AG04450 (cell line): Measurements from ENCODE around the gene FLT4. TPM values are rescaled to one million over a fixed set of nuclear protein-coding genes. Genes with fewer than 3 reads are reported as not detected.

Experiments used
- CTCF ChIA-PET: fragments of 300-600, 350-600 bp; formaldehyde crosslinking; extraction: SDS; loops from one replicate; lab custom pipeline; 2022; ENCODE audit warnings: antibody characterized with exemption, inconsistent platforms; lab: Charles Lee
- POLR2A ChIA-PET: fragments of 350-600 bp; formaldehyde crosslinking; extraction: SDS; loops from one replicate; lab custom pipeline; 2021; ENCODE audit warnings: antibody characterized with exemption, inconsistent platforms; lab: Yijun Ruan, JAX
- DNase-seq: peaks from one replicate; pipeline ENCODE4 v3.0.0-alpha.2; 2011; ENCODE audit warnings: low read depth, low spot score
- H3K27ac ChIP-seq: one replicate; pipeline ENCODE4 v1.5.1; 2012; ENCODE audit warnings: low read depth, low read length, control low read depth
- H3K27me3 ChIP-seq: one replicate; pipeline ENCODE4 v1.6.0; 2012; ENCODE audit warnings: low read length; ENCODE audit not compliant: control insufficient read depth, insufficient read depth
- H3K4me3 ChIP-seq: 2 replicates; pipeline ENCODE4 v1.5.1; 2011; ENCODE audit warnings: mild to moderate bottlenecking, low read depth, low read length, control low read depth
- H3K9me3 ChIP-seq: 2 replicates; pipeline ENCODE4 v1.5.1; 2012; ENCODE audit warnings: low read length; ENCODE audit not compliant: control insufficient read depth, insufficient read depth
- CTCF ChIP-seq: IDR thresholded peaks from 2 replicates; pipeline ENCODE4 v1.5.1; 2011; ENCODE audit warnings: low read depth, low read length, control low read depth, inconsistent platforms
- polyA plus RNA-seq: library from polyadenylated mRNA; depleted of rRNA; stranded (reverse); fragments of >200 nt; gene quantifications from 2 replicates; pipeline ENCODE4 v1.2.3, GENCODE V29; 2011

The FLT4 gene
- polyA plus RNA-seq, 1 experiment, result not detected

GRCh38 chr5:180640861-180641565 lies 8.4 kb downstream of the FLT4 start:
- Histone ChIP-seq H3K9me3 (peaks cover 4% of the 10 kb centered on the region), H3K27ac (no peak overlapping the region), H3K27me3 (peaks cover 2% of the 10 kb centered on the region), H3K4me3 (no peak overlapping the region)
- CTCF ChIA-PET, result no interaction called here
- TF ChIP-seq CTCF, result no peak
- DNase-seq, result no peak
- POLR2A ChIA-PET, result no interaction called here

- ChIA-PET CTCF (no interaction called here), POLR2A (no interaction called here)
- Histone ChIP-seq H3K27ac (no peak overlapping the region), H3K27me3 (peaks cover 2% of the 10 kb centered on the region), H3K9me3 (peaks cover 4% of the 10 kb centered on the region), H3K4me3 (no peak overlapping the region)
- TF ChIP-seq CTCF, result no peak
- DNase-seq, result no peak
Observed at GRCh38 chr5:180640611-180640860, 8.9 kb downstream of the FLT4 start.

DNA sequence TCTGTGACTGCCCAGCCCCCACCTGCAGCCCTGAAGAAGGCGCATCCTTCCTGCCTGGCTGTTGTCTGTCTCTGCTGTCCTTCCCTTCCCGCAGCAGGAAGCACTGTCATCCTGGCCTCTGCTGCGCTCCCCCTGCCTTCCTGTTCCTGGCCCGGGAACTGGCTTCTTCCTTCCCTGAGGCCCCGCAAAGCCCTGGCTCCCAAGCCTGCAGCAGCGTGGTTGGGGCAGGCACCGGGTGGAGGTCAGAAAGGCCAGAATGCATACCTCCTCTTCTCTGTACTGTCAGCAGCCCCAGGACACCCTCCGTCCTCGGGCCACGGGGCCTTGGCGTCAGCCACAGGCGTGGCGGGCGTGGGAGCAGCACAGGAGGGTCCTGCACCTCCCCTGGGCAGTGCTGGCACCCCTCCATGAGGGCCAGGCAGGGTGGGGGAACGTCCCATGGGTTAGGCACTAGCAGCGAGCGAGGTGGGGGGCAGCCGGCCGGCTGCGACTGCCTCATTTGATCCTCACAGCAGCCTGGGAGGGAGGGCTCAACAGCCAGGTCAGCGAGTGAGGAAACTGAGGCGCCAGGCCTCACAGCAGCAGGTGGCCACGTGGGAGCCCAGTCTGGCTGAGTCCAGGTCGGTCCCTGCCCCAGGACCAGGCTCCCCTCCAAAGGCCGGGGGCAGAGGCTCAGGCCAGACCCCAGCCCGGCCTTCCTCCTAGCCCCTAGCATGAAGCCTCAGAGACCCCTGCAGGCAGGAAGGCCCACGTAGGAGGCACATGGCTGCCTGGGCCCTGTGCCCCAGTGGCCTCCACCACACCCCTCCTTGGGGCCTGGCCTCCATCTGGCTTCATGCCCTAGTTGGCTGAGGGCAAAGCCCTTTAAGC lies 9.4 kb downstream of the FLT4 start:
- H3K27me3 ChIP-seq, result peaks cover 2% of the 10 kb centered on the region
- H3K4me3 ChIP-seq, result no peak overlapping the region
- peaks cover 4% of the 10 kb centered on the region for H3K9me3 ChIP-seq
- TF ChIP-seq CTCF, result no peak
- no peak for DNase-seq
- POLR2A ChIA-PET, result no interaction called here
- no peak overlapping the region for H3K27ac ChIP-seq
- CTCF ChIA-PET, result no interaction called here

- no peak for TF ChIP-seq CTCF
- no peak for DNase-seq
- H3K4me3 ChIP-seq, result no peak overlapping the region
- H3K27me3 ChIP-seq, result peaks cover 2% of the 10 kb centered on the region
- ChIA-PET CTCF (no interaction called here), POLR2A (no interaction called here)
- peaks cover 4% of the 10 kb centered on the region for H3K9me3 ChIP-seq
- H3K27ac ChIP-seq, result no peak overlapping the region
Observed at GRCh38 chr5:180639287-180639686, 10.1 kb downstream of the FLT4 start.

GRCh38 chr5:180637962-180638680 lies 11.3 kb downstream of the FLT4 start:
- DNase-seq, result no peak
- Histone ChIP-seq H3K27ac (no peak overlapping the region), H3K27me3 (peaks cover 2% of the 10 kb centered on the region), H3K9me3 (peaks cover 4% of the 10 kb centered on the region), H3K4me3 (no peak overlapping the region)
- TF ChIP-seq CTCF, result no peak
- ChIA-PET CTCF (no interaction called here), POLR2A (no interaction called here)
